ENCODE data around the gene TTC1.

The TTC1 gene

GRCh38 chr5:160023007-160023907 is 14.3 kb downstream of the TTC1 start:
- no peak overlapping the region for H3K9ac ChIP-seq (ENCODE audit: low read length)
- no peaks in the 10 kb centered on the region for H3K36me3 ChIP-seq (ENCODE audit: low read length)
- no peaks in the 10 kb centered on the region for H3K9me3 ChIP-seq (ENCODE audit: insufficient read depth, low read length)
- H2AFZ ChIP-seq (ENCODE audit: low read depth, low read length, severe bottlenecking) = no peak overlapping the region
- peaks cover 3% of the 10 kb centered on the region; the same call in 1 of the 2 replicates for H3K79me2 ChIP-seq (ENCODE audit: insufficient read depth, low read length)
- no peak overlapping the region for H3K4me2 ChIP-seq (ENCODE audit: low read depth, low read length, poor library complexity, severe bottlenecking)
- no peaks in the 10 kb centered on the region for H3K27me3 ChIP-seq (ENCODE audit: low read length)
- no peaks in the 10 kb centered on the region for H3K9me2 ChIP-seq (replicated peaks; ENCODE audit: insufficient read depth, low read length)
- TF ChIP-seq EZH2phosphoT487 (conservative IDR thresholded peaks at IDR 0.05; ENCODE audit: low read length) = no peak
- TF ChIP-seq, protein P1, sequence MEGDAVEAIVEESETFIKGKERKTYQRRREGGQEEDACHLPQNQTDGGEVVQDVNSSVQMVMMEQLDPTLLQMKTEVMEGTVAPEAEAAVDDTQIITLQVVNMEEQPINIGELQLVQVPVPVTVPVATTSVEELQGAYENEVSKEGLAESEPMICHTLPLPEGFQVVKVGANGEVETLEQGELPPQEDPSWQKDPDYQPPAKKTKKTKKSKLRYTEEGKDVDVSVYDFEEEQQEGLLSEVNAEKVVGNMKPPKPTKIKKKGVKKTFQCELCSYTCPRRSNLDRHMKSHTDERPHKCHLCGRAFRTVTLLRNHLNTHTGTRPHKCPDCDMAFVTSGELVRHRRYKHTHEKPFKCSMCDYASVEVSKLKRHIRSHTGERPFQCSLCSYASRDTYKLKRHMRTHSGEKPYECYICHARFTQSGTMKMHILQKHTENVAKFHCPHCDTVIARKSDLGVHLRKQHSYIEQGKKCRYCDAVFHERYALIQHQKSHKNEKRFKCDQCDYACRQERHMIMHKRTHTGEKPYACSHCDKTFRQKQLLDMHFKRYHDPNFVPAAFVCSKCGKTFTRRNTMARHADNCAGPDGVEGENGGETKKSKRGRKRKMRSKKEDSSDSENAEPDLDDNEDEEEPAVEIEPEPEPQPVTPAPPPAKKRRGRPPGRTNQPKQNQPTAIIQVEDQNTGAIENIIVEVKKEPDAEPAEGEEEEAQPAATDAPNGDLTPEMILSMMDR (IDR thresholded peaks at IDR 0.05; ENCODE audit: insufficient read depth, low read length, poor library complexity, severe bottlenecking) = no peak
- H3F3A ChIP-seq (ENCODE audit: insufficient read depth) = 0 out of 2 replicates have a peak, but pooled peaks cover 2% of the 10 kb centered on the region
- no peak overlapping the region for H3K4me3 ChIP-seq (ENCODE audit: insufficient read depth, low read length, poor library complexity, severe bottlenecking)
- H3K27ac ChIP-seq (ENCODE audit: low read depth, low read length) = no peak overlapping the region
- H4K20me1 ChIP-seq (ENCODE audit: low read depth, low read length) = no peaks in the 10 kb centered on the region

DNA sequence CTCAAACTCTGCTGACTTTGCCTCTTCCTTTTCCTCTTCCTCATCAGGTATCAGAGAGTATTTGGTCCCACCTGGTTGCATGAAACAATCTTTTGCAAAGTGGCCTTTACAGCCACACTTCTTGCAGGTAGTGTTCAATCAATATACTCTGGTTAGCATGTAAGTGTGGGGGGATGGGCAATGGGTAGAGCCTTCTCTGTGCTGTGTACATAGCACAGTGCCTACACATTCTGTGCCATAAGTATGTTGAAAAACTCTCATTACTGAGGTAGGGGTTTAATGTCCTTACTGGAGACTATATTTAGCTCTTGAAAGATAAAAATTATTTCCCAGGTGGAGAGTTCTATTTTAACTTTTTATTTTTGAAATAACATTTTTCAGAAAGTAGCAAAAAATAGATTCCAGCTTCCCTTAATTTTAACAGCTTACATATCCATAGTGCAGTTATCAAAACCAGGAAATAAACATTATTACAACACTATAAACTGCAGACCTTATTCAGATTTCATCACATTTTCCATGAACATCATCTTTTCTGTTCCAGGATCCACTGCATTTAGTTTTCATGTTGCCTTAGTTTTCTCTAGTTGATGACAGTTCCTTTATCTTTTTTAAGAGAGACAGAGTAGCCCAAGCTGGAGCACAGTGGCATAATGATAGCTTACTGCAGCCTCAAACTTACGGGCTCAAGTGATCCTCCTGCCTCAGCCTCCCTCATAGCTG is 15.1 kb downstream of the TTC1 start:
- H3K9me2 ChIP-seq (replicated peaks; ENCODE audit: insufficient read depth, low read length) = no peaks in the 10 kb centered on the region
- H3K27me3 ChIP-seq (ENCODE audit: low read length) = no peaks in the 10 kb centered on the region
- TF ChIP-seq, protein P1 (IDR thresholded peaks at IDR 0.05; ENCODE audit: insufficient read depth, low read length, poor library complexity, severe bottlenecking) = no peak
- TF ChIP-seq EZH2phosphoT487 (conservative IDR thresholded peaks at IDR 0.05; ENCODE audit: low read length) = no peak
- H4K20me1 ChIP-seq (ENCODE audit: low read depth, low read length) = no peaks in the 10 kb centered on the region
- H3K27ac ChIP-seq (ENCODE audit: low read depth, low read length) = no peak overlapping the region
- no peak overlapping the region for H2AFZ ChIP-seq (ENCODE audit: low read depth, low read length, severe bottlenecking)
- H3K9me3 ChIP-seq (ENCODE audit: insufficient read depth, low read length) = no peaks in the 10 kb centered on the region
- no peak overlapping the region for H3K4me2 ChIP-seq (ENCODE audit: low read depth, low read length, poor library complexity, severe bottlenecking)
- H3K79me2 ChIP-seq (ENCODE audit: insufficient read depth, low read length) = no peaks in the 10 kb centered on the region; the same call in 1 of the 2 replicates
- no peaks in the 10 kb centered on the region for H3K36me3 ChIP-seq (ENCODE audit: low read length)
- no peak overlapping the region for H3K4me3 ChIP-seq (ENCODE audit: insufficient read depth, low read length, poor library complexity, severe bottlenecking)
- H3F3A ChIP-seq (ENCODE audit: insufficient read depth) = no peaks in the 10 kb centered on the region
- H3K9ac ChIP-seq (ENCODE audit: low read length) = no peak overlapping the region

GRCh38 chr5:160029004-160029403 is 20.1 kb downstream of the TTC1 start:
- H3K9me3 ChIP-seq (ENCODE audit: insufficient read depth, low read length) = no peaks in the 10 kb centered on the region
- no peaks in the 10 kb centered on the region for H4K20me1 ChIP-seq (ENCODE audit: low read depth, low read length)
- no peak overlapping the region for H2AFZ ChIP-seq (ENCODE audit: low read depth, low read length, severe bottlenecking)
- no peaks in the 10 kb centered on the region for H3K36me3 ChIP-seq (ENCODE audit: low read length)
- H3K27ac ChIP-seq (ENCODE audit: low read depth, low read length) = no peak overlapping the region
- TF ChIP-seq, protein P1 (IDR thresholded peaks at IDR 0.05; ENCODE audit: insufficient read depth, low read length, poor library complexity, severe bottlenecking) = no peak
- no peak for TF ChIP-seq EZH2phosphoT487 (conservative IDR thresholded peaks at IDR 0.05; ENCODE audit: low read length)
- no peaks in the 10 kb centered on the region; the same call in 1 of the 2 replicates for H3K79me2 ChIP-seq (ENCODE audit: insufficient read depth, low read length)
- no peaks in the 10 kb centered on the region for H3F3A ChIP-seq (ENCODE audit: insufficient read depth)
- no peaks in the 10 kb centered on the region for H3K9me2 ChIP-seq (replicated peaks; ENCODE audit: insufficient read depth, low read length)
- no peak overlapping the region for H3K4me2 ChIP-seq (ENCODE audit: low read depth, low read length, poor library complexity, severe bottlenecking)
- H3K27me3 ChIP-seq (ENCODE audit: low read length) = no peaks in the 10 kb centered on the region
- H3K9ac ChIP-seq (ENCODE audit: low read length) = no peak overlapping the region
- H3K4me3 ChIP-seq (ENCODE audit: insufficient read depth, low read length, poor library complexity, severe bottlenecking) = no peak overlapping the region
